Stimulated activated CD8-positive, alpha-beta memory T cell treated with anti-CD3 and anti-CD28 coated beads, Interleukin-4, amount 100 ng/mL, for 1 hour (primary cell): Measurements from ENCODE around the gene CCDC27.
"Not testable (repeated sequence)": the region's sequence is repeated elsewhere in the genome, so short reads cannot be mapped to it uniquely, and the experiment has no call there.

Experiments used
- DNase-seq, 2 donors: peaks; one replicate each; pipeline ENCODE4 v3.0.0-alpha.2; 2020; ENCODE audit warnings: low read depth in 2 of 2, low spot score in 1 of 2

The CCDC27 gene

DNA sequence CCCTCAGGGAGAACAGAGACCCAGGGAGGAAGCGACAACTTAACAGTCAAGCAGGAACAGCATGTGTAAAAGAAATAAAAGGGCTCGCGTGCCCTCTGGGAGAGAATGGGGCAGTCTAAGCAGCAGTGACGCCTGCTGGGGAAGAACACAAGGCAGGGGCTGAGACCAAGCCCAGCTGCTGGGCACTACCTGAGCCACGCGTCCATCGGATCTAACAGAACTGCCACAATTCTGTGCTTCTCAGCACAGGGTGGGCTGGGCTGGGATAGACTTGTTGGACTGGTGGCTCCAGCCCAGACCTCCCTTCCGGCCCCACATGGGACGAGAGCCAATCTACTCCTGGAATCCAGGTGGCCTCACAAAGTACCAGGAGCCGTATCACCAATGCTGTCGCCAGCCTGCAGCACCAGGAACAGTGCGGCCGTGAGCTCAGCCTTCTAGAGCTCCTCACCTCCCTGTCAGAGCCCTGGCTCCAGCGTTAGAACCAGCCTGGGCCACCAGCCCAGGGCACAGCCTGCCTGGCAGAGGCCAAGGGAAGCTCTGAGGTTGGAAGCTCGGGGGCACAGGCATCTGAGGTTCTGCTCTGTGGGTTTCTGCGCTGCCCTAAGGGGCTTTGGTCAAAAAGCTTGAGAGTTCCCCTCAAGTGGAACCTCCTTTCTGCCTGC, 36.6 kb downstream of the CCDC27 start:
- no peak for DNase-seq

DNA sequence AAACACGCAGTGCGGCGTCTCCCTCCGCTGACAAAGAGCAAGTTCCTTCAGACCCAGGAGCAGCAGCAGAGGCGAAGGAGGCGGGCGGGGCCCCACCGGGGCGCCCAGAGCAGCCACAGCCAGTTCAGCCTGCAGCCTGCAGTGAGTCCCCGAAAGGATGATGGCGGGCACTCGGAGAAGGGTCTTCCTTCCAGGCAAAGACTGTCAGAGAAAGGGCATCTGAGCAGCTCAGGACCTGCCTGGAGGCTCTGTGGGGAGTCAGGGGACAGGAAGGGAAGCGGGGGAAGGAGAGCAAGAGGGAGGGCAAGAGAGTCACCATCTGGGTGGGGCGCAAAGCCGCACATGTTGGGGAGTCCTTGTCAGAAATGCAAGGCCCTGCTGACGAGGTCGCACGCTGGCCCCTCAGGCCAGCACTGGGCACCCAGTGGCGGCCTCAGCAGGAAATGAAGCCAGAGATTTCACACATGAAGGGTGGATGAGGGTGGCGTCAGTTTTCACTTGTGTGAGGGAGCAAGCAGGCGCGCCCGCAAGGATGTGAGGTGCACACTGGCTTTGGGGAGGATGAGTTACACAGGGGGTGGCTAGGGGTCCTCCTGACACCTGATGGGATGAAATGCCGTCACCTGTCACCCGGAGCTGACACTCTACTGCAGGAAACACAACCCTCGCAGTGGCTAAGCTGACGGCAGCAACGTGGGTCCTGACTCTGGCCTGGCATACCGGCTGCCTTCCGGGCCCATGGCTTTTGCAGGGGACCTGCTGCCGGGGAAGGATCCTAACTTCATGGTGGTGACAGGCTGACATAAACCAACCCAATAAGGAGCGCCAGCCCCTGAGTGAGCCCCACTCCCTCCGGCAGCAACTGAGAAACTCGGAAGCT, 37.4 kb downstream of the CCDC27 start:
- DNase-seq, result no peak

DNA sequence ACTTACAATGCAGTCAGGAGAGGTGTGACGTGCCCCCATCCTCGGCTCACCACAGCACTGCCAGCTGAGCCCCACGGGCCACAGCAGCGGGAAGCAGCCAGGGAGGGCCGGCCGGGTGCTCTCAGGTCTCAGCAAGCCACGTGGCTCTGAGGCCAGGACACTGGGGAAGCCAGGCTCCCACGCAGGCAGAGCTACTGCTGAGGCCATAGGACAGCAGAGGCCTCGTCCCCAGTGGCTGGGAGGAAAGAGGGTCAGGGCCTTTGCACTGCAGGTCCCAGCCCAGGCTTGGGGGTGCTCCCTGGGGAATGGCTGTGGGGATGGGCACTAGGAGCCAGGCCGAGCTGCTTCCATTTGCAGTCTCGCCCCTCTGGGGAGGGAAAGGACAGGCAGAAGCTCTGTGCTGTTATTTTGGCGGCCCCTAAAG, 38.3 kb downstream of the CCDC27 start:
- no peak for DNase-seq

DNA sequence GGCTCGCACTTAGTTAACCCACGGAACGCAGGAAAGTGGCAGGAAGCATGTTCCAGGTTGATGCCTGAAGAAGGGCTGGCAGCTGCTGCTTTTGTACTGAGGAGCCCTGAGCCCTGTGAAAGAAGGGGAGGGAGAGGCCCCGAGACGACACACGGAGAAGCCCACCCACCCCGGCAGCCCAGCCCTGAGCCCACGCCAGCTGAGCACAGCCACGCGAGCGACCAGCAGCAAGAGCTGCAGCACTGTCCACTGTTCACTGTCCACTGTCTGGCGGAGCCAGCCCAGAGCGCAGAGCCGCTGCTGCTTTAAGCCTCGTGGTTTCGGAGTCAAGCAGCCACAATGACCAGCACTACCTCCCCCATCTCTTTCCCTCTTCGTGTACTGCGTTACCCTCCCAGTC, 38.7 kb downstream of the CCDC27 start:
- DNase-seq, result no peak

DNA sequence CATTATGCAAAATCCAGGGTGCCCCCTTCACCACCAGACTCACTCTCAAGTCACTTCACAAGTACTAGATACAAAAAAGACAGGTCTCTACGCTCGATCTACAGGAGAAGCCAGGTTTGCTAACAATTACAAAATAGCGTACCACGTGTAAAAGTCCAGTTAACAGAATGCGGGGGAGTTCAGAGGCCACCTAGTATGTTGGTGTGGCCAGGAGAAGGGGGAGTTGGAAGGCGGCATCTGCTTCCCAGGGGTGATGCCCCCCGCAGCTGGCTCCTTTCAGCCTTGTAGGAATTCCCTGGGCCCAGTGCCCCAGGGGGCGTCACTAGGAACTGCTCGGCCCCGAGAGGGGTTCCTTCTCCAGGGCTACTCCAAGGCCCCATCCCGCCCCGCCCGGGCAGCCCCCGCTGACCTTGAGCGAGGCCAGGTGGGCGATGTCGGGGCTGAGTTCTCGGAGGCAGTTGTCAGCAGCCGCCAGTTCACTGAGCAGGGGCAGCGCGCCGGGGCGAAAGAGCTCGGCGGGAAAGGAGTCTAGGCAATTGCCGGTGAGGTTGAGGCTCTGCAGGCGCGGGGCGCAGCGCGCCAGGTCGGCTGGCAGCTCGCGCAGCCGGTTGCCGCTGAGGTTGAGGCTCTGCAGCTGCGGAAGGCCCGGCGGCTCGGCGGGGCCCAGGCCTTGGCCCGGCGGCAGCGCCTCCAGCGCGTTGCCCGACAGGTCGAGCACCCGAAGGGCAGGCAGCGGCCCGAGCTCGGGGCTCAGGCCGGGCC, 43.4 kb downstream of the CCDC27 start:
- no peak for DNase-seq

DNA sequence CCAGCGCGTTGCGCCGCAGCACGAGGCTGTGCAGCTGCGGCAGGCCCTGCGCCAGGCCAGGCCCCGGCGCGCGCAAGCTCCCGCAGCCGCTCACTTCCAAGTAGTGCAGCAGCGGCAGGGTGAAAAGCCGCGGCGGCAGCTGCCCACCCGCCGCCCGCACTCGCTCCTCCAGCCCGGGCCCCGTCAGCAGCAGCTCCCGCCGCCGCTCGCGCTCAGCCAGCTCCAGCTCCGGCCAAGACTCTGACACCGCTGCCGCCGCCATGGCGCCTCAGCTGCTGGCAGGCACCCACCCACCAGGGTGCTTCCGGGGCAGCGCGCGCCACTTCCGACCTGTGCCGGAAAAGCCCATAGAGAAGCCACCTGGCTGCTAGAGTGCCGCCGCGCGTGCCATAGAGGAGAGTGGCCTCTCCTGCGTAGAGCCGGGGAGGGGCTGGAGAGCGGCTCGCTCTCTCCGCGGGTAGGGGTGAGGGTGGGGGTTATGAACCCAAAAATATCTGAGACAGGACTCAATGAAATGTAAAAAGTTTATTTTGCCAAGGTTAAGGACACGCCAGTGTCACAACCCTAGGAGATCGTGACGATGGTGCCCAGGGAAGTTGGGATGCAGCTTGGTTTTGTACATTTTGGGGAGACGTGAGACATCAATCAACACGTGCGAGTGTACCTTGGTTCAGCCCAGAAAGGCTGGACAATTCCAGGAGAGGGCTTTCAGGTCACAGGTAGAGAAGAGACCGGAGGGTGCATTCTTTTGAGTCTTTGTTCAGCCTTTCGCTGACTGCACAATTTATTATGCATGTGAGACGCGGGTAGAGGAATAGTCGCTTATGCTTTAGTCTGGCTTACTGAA, 44.2 kb downstream of the CCDC27 start, which contains the start of gene LRRC47:
LRRC47 (minus strand) TSS at position 284 of the 847 bp plus-strand sequence; CDS start at position 262, 22 bp downstream.
- peak; percentile 89 to 91 for DNase-seq

DNA sequence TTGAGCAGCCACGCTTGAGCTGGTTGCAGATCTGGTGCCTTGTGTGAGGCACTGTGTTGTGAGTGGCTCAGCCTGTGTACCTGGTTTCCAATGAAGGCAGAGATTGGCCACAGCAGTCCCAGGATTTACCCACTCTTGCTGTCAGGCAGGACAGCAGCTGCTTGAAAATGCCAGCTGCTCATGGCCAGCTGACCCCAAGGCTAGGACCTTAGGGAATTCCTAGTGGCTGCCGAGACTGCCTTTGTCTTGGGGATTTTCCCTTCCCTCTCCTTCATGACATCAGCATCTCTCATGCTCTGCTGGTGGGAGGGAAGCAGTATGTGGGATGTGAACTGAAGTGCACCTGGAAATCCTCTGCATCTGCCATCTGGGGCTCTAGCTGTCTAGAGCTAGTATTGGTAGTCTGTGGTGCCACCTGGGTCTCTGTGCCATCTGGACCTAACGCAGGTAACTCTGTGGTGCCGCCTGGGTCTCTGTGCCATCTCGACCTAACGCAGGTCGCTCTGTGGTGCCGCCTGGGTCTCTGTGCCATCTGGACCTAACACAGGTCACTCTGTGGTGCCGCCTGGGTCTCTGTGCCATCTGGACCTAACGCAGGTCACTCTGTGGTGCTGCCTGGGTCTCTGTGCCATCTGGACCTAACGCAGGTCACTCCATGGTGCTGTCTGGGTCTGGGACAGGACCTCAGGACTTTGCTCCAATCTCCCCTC, 47.9 kb downstream of the CCDC27 start:
- DNase-seq, result no peak

DNA sequence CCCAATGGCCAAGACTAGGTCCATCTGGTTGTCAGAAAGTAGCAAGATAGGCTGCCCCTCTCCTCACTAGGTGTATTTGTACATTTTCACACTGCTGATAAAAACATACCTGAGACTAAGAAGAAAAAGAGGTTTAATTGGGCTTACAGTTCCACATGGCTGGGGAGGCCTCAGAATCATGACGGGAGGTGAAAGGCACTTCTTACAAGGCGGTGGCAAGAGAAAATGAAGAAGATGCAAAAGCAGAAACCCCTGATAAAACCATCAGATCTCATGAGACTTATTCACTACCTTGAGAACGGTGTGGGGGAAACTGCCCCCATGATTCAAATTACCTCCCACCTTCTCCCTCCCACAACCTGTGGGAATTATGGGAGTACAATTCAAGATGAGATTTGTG, 48.5 kb downstream of the CCDC27 start:
- not testable (repeated sequence) for DNase-seq

DNA sequence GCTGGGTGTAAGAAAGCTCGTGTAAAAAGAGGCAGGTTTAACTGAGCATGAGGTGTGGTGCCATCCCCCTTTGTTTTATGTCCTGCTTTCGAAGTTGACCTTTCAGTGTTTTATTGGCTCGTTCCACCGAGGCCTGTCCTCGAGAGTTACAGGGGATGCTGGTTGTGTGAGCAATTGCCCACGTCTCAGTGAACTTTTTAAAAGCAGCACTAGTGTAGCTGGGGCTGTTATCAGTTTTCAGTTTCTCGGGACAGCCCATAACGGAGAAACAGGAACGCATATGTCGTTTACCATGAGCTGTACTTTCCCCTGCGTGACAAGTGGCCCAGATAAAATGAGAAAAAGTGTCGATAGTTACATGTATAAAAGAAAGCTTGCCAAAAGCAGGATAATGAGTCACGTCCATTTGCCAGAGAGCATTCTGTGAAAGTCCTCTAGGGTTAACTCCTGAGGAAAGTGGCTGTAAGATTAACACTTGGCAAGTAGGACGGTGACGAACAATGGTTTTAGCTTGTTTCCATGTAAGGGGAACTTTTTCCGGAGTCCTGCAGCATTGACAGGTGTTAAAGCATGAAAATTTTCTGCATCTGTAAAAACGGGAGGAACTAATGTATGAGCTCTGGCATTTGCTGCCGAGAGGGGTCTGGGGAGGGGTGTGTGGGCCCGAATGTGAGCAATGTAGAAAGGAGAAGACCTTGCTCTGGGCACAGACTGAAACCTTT, 51.8 kb downstream of the CCDC27 start:
- DNase-seq, result no peak

DNA sequence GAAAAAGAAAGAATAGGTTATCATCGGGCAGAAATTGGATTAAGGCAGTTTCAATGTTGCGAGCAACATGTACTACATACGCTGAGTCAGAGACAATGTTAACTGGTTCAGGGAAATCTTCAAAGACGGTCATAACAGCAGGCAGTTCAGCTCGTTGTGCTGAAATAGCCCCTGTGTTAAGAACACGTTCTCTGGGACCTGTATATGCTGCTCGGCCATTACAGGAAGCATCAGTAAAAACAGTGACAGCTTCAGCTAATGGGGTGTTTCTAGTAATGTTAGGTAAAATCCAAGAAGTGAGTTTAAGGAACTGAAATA, 52.3 kb downstream of the CCDC27 start:
- DNase-seq, result not testable (repeated sequence)

DNA sequence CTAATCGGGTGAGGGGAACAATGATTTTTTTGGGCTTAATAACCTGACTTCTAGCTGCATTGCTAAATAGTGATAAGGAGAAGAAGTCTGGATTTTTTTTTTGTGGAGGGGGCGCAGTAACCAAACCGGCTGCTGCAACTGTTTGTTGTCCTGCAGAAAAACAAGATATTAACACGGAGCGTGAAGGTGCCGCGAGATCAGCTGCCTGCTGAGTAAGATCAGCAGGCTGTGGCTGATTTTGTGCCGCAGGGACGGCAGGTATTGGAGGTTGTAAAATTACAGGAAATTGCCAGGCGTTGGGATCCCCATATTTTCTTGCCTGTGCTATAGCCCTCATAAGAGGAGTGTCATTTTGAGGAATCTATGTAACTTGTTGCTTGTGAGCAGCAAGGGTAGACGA, 52.8 kb downstream of the CCDC27 start:
- DNase-seq, result no peak

DNA sequence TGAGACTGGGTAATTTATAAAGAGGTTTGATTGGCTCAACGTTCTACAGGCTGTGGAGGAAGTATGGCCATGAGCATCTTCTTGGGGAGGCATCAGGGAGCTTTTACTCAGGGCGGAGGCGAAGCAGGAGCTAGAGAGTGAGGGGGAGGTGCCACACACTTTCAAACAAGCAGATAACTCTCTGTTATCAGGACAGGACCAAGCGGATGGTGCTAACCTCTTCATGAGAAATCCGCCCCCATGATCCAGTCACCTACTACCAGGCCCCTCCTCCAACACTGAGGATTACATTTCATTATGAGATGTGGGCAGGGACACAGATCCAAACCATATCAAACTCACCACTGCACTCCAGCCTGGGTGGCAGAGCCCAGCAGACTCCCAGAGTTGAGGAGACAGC, 55.5 kb downstream of the CCDC27 start:
- DNase-seq, result no peak

DNA sequence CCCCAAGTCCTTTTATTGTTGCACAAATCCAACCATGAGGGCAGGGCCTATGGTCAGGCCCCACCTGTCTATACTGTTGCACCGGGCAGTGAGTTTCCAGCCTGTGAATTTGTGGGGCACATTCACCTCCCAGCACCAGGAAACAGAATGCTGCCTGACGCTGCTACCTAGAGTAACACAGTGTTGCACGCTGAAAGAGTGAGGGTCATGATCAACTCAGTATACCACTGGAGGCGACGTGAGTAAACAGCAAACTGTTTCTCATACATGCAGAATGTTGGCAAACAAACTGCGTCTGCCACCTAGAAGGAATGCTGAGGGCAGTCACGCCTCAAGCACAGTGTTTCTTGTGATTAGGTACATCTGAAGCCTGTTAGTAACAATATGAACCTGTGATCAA, 57.4 kb downstream of the CCDC27 start:
- no peak for DNase-seq

DNA sequence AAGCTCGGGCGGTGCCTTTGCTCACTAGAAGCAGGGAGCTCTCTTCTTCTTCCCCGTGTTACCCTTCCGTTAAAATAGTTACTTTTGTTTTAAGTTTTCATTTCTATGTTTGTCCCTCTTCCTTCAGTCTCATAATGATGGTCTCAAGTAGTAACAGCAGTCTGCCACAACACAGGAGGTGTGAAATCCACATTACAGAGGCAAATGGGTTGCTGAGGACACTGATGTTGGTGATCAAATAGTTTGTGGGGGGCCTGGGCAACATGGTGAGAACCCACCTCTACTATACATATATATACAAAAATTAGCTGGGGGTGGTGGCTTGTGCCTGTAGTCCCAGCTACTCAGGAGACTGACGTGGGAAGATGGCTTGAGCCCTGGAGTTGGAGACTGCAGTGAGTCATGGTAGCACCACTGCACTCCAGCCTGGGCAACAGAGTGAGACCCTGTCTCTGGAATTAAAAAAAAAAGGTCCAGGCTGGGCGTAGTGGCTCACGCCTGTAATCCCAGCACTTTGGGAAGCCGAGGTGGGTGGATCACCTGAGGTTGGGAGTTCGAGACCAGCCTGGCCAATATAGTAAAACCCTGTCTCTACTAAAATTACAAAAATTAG, 58.0 kb downstream of the CCDC27 start:
- not testable (repeated sequence) for DNase-seq

DNA sequence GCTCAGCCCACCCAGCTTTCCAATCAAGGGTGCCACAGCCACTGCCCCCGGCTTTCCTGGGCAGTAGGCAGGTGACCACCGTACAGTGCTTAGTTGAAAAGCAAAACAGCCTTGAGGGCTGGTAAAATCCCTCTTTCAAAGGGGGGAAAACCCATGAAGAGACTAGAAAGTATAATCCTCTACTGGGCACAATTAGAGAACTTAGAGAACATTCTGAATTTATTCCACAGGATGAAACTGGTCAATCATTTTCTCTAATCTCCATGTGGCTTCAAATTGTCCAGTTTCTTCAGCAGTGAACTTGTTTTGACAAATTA, 59.3 kb downstream of the CCDC27 start:
- DNase-seq, result no peak

DNA sequence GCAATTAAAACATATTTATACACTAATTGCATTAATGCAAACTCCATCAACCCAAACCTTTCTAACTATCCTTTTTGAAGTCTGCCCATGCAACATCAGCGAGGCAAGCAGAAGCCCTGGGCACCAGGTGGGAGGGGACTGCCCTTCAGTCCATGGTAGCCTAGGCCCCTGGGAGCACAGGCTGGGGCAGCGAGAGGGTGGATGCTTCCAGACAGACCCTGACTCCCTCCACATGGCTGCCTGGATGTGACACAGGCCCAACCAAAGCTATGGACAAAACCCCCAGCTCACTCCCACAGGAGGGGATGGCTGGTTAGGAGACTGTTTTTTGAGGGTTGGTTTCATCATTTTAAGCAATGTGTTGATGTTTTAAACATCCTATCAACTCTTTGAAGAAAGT, 61.8 kb downstream of the CCDC27 start:
- DNase-seq, result no peak

DNA sequence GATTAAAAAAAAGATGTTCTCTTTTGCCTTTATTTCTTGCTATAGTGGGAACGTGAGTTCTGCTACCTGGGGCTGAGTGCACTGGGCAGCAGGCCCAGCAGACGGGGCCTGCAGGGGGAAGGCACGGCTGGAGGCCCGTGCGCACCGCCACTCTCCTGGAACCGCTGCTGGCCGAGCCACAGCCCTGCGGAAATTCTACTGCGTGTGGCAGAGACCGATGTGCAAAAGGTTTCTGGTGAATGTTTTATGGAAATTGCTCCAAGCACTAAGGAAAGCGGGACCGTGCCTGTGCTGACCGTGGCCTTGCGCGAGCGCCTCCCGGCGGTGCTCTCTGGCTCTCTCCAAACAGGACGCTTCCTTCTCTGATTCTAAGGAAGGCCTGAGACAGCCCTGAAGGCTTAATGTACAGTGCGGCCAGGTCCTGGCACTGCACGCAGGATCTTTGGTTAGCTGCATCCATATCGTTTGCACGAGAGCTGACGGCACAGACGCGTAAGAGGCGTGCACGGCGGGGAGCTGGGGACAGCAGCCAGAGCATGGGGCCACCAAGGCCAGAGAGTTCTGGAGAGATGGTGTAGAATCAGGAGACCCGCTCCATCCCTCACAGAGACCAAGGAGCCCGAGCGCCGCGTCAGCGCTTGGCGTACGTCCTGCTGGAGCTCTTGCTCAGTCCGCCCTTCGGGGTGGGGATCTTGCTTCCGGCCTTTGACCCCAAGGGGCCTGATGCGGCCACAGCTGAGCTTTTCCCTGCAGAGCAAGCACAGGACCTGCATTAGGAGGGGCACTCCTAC, 62.7 kb downstream of the CCDC27 start:
- no peak for DNase-seq

DNA sequence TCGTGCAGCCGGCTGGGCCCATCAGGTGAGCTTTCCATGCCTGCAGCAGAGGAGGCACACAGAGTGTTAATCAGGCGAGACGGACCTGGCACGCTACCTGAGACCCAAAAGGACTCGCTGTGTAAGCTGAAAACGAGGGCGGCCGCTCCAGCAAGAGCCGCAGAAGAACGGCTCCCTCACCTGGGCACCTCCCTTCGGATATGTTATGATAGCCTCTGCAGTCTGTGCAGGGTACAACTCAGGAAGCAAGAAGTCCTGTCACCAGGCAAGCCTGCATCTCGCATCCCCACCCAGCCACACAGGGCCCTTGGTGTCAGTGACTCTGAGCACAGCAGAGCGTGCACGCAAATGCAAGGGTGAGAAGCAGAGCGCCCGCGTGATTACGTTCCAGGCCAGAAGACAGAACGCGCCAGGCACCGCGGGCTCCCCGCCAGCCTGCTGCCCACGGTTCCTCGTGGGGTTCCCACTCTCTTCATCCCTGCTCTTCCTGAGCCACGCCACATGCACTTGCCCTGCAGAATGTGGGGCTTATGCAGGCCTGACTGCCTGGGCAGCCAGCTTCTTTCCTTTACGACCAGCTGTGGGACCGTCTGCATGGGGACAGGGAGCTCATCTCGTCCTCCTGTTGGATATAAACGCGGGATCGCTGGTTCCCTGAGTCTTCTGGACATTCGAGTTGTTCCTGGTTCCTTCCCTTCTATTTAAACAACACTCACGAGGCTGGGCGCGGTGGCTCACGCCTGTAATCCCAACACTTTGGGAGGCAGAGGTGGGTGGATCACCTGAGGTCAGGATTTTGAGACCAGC, 64.3 kb downstream of the CCDC27 start:
- DNase-seq, result no peak
